MCF 10A (cell line): ENCODE results near the gene CDC42EP2. TPM values are rescaled to one million over a fixed set of nuclear protein-coding genes. Genes with fewer than 3 reads are reported as not detected.

Experiments
- BruUV-seq: library from RNA; stranded (reverse); fragments of 400-500 nt; replicated peaks from 2 replicates; lab custom pipeline; 2021; lab: Mats Ljungman, UMichigan
- CTCF ChIA-PET: fragments of 300-600 bp; sonication (Branson Sonifier 250); formaldehyde crosslinking; extraction: SDS; loops from one replicate; lab custom pipeline; 2021; ENCODE audit warnings: antibody characterized with exemption, inconsistent platforms; lab: Yijun Ruan, JAX
- POLR2A ChIA-PET: fragments of 300-600, 350-650 bp; sonication (Branson Sonifier 250); formaldehyde crosslinking; extraction: SDS; loops from one replicate; lab custom pipeline; 2020; ENCODE audit warnings: antibody characterized with exemption, inconsistent platforms; lab: Yijun Ruan, JAX
- DNase-seq: peaks from one replicate; pipeline ENCODE4 v3.0.0-alpha.2; 2018; ENCODE audit not compliant: unreplicated experiment
- H3K27ac Mint-ChIP-seq: one replicate; pipeline ENCODE4 v1.8.0; 2022; ENCODE audit warnings: mild to moderate bottlenecking, low read depth, mixed read lengths; ENCODE audit not compliant: unreplicated experiment
- H3K27me3 Mint-ChIP-seq: one replicate; pipeline ENCODE4 v1.8.0; 2022; ENCODE audit warnings: mixed read lengths; ENCODE audit not compliant: insufficient read depth, unreplicated experiment
- H3K36me3 Mint-ChIP-seq: one replicate; pipeline ENCODE4 v1.8.0; 2022; ENCODE audit warnings: mild to moderate bottlenecking, moderate library complexity, mixed read lengths; ENCODE audit not compliant: insufficient read depth, unreplicated experiment
- H3K4me1 Mint-ChIP-seq: one replicate; pipeline ENCODE4 v1.8.0; 2022; ENCODE audit warnings: mixed read lengths; ENCODE audit not compliant: insufficient read depth, unreplicated experiment
- H3K4me3 Mint-ChIP-seq: one replicate; pipeline ENCODE4 v1.8.0; 2022; ENCODE audit warnings: mild to moderate bottlenecking, moderate library complexity, mixed read lengths; ENCODE audit not compliant: unreplicated experiment
- H3K9me3 Mint-ChIP-seq: one replicate; pipeline ENCODE4 v1.8.0; 2022; ENCODE audit warnings: mixed read lengths; ENCODE audit not compliant: unreplicated experiment
- CTCF ChIP-seq: fragments of 200-600 bp; IDR thresholded peaks from one replicate; pipeline ENCODE4 v1.8.0; 2022; ENCODE audit warnings: antibody characterized with exemption, mild to moderate bottlenecking; ENCODE audit not compliant: unreplicated experiment
- intact Hi-C: fragments of 100-400 bp; cut with micrococcal nuclease; formaldehyde crosslinking; loops from 2 replicates; pipeline ENCODE4 v1.14.1; 2022
- total RNA-seq: library from RNA; stranded (reverse); gene quantifications from 2 replicates; pipeline ENCODE4 v1.2.3, GENCODE V29; 2022

CDC42EP2 gene
- total RNA-seq, 1 experiment from 2014 or later: 24.5 TPM

GRCh38 chr11:65354265-65355012 lies 39.8 kb downstream of the CDC42EP2 start, which contains the start of gene TIGD3:
Gene TIGD3, plus strand, starts transcription at chr11:65354751. Its CDS starts 1,058 bp downstream, at chr11:65355809.
- peaks cover 37% of the 10 kb centered on the region for H3K36me3 Mint-ChIP-seq
- H3K9me3 Mint-ChIP-seq: no peaks in the 10 kb centered on the region
- peaks cover 18% of the 10 kb centered on the region for H3K4me1 Mint-ChIP-seq
- ChIA-PET CTCF (no interaction called here), POLR2A (interaction anchor here (0.7 to 2.8 kb wide), 5 partner anchors 17 to 93 kb away, joined by 3 to 14 read pairs (median 4); partner anchors contain the start of genes DPF2, POLA2 and SLC25A45)
- no peak for TF ChIP-seq CTCF
- H3K27me3 Mint-ChIP-seq: no peaks in the 10 kb centered on the region
- peak within 1 kb of the TSS; percentile 72 for H3K4me3 Mint-ChIP-seq
- intact Hi-C loops: no loop called here
- BruUV-seq: no TSS peak
- no peak within 1 kb of the TSS for H3K27ac Mint-ChIP-seq
- peak; percentile 95 for DNase-seq

- CTCF ChIA-PET: interaction anchor here (0.5 to 1.2 kb wide), 2 partner anchors 25 to 211 kb away, joined by 3 read pairs; no protein-coding TSS in a partner anchor
- no peak for TF ChIP-seq CTCF
- no TSS peak for BruUV-seq
- DNase-seq: no peak
- Mint-ChIP-seq H3K36me3 (peaks cover 33% of the 10 kb centered on the region), H3K27me3 (no peaks in the 10 kb centered on the region), H3K9me3 (no peaks in the 10 kb centered on the region), H3K4me3 (peak overlapping the region; percentile 72), H3K4me1 (peaks cover 18% of the 10 kb centered on the region), H3K27ac (no peak overlapping the region)
- POLR2A ChIA-PET: interaction anchor here (0.7 kb wide), 1 partner anchor 16 kb away, joined by 4 read pairs; no protein-coding TSS in a partner anchor
- intact Hi-C loops: no loop called here
Measured at GRCh38 chr11:65355013-65355775, 40.5 kb downstream of the CDC42EP2 start.

GRCh38 chr11:65355776-65356393 lies 41.2 kb downstream of the CDC42EP2 start:
- POLR2A ChIA-PET: interaction anchor here (0.5 to 1.8 kb wide), 4 partner anchors 15 to 150 kb away, joined by 3 to 4 read pairs (median 4); no protein-coding TSS in a partner anchor
- peaks cover 18% of the 10 kb centered on the region for H3K4me1 Mint-ChIP-seq
- no TSS peak for BruUV-seq
- H3K9me3 Mint-ChIP-seq: no peaks in the 10 kb centered on the region
- H3K4me3 Mint-ChIP-seq: peak overlapping the region; percentile 72
- CTCF ChIA-PET: interaction anchor here (0.5 to 1.2 kb wide), 3 partner anchors 25 to 210 kb away, joined by 3 read pairs; no protein-coding TSS in a partner anchor
- peaks cover 26% of the 10 kb centered on the region for H3K36me3 Mint-ChIP-seq
- DNase-seq: no peak
- H3K27ac Mint-ChIP-seq: no peak overlapping the region
- no peaks in the 10 kb centered on the region for H3K27me3 Mint-ChIP-seq
- intact Hi-C loops: no loop called here
- TF ChIP-seq CTCF: no peak
